Ureter (tissue), 1 donor: ENCODE data around the gene DIP2C. TPM values are rescaled to one million over a fixed set of nuclear protein-coding genes. Genes with fewer than 3 reads are reported as not detected.
"Not testable (repeated sequence)": the region's sequence is repeated elsewhere in the genome, so short reads cannot be mapped to it uniquely, and the experiment has no call there.

ENCODE experiments used
- DNase-seq: peaks from one replicate; pipeline ENCODE4 v3.0.0-alpha.2; 2020; ENCODE audit warnings: low spot score
- total RNA-seq: library from RNA; stranded (reverse); gene quantifications from one replicate; pipeline ENCODE4 v1.2.4, GENCODE V29; 2023
- donor health status: DM: yes; HTN: yes; CAD: no.

DIP2C gene
- total RNA-seq, 1 donor from 2014 or later, result 26.8 TPM

DNA sequence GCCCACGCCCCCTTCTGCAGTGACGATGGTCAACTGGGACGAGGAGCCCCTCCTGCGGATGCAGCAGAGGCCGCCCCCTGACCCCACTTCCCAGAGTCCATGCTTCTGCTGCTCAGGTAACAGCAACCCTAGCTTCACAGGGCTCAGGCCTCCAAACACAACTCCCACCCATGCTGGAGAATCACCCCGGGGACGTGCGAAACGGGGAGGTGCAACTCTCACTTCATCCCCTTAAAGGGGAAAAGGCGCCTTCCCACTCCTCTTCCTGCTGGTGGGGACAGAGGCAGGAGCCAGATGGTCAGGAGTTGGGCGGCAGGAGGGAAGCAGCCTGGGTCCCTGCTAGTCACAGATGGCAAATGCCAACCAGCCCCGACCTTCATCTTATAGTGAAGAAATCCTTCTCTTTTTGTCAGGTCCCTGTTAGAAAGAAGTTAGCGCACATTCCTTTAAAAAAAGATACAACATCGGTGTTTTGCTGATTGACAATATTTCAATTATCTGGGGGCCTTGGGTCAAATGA is 155.4 kb downstream of the DIP2C start:
- DNase-seq, result no peak

- no peak for DNase-seq
Observed at GRCh38 chr10:533611-534010, 155.9 kb downstream of the DIP2C start.

DNA sequence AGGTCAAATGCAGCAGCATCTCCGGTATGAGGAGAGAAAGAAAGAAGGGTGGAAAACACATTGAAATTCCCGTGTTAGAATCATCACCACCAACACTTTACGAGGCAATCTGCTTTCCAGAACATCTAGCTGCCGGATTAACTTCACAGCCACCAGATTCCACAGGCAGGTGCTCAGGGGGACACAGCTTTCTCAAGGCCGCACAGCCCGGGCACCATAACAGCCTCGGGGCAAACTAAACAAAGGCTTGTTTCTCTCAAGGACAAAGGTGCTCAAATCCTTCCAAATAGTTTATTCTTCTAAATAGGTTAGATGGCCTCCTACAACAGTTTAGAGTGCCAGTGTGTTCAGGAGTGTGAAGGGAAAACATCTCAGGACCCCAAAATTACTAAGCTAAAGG is 156.3 kb downstream of the DIP2C start:
- DNase-seq, result no peak

GRCh38 chr10:532331-532730 is 157.1 kb downstream of the DIP2C start:
- not testable (repeated sequence) for DNase-seq

DNA sequence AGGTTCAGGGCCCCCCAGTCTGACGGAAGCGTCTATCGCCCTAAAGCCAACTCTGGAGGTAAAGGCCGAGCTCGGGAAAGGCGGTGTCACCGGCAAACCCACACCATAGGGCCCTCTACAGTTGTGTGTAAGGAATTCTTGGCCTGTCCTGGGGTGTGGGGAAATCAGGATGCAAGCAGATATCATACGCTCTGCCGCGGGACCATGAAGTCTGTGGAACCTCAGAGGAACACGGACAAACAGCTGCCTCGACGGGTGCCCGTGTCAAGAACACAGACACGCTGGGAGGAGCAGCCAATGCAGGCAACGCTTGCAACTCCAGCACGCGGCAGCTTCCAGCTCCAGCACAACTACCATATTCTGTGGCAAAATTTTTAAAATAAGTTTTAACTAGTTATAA is 157.9 kb downstream of the DIP2C start:
- no peak for DNase-seq

- DNase-seq, result no peak
Observed at GRCh38 chr10:530717-531116, 158.8 kb downstream of the DIP2C start.

DNA sequence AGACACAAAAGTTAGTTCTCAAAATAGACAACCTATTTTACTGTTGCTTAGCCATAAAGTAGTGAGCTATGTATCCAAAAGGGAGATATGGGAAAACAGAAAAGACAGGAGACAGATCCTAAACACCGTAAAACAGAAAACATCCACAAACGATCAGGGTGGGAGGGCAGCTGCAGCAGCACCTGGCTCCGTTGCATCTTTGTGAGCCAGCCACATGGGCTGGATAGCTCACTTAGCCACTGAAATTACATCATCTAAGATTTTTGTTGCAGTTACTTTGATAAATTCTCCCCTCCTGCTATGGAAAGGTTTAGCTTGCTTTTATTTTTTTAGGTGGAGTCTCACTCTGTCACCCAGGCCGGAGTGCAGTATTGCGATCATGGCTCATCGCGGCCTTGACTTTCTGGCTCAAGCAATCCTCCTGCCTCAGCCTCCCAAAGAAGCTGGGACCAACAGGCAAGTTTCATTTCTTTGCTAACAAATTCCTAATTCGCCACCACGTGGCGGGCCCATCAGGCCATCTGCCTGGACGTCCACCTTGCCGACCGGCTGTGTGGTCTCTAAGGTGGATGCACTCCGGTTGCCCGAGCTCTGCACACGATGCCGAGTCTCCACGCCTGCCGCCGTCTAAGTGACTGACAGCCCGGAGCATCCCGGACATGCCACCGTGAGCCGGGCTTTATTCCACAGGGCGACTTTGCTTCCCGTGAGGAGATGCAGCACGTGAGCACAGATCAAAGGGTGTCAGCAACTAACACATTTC is 159.8 kb downstream of the DIP2C start:
- DNase-seq, result no peak

DNA sequence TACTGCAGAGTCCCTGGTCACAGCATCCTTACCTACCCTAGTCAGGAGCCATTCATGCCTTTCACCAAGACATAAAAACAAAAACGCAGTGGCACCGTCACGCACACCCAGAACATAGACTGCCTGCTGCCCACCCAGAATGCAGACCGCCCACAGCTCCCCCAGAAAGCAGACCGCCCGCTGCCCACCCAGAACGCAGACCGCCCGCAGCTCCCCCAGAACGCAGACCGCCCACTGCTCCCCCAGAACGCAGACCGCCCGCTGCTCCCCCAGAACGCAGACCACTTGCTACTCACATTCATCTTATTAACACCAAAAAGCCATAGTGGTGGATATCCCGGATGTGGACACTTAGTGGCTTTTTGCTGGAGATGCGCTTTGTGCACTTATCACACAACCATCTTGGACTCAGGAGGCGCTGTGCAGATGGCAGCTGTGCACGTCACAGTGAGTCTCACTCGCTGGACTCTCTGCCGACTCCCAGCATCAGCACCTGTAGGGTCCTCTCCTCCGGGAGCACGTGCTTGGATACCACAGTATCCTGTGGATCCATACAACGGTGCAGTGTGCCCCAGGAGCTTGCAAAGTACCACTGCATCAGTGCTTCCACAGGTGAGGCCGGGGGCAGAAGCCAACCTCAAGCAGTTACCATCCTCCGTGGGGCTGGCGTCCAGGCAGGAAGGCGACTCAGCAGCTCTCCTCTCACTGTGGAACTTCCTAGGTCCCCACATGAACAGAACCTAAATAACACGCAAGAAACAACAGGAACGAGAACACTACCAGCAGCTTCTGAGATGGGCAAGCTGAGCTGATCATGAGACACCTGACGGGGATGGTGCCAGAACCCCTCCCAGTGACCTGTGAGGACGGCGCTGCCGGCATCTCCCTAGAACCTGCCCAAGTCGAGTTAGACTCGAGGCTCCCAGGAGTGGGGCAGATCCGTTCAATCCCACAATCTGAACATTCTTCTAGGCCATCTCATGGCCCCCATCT is 161.0 kb downstream of the DIP2C start:
- DNase-seq, result no peak

- no peak for DNase-seq
Observed at GRCh38 chr10:527416-527815, 162.1 kb downstream of the DIP2C start.

- no peak for DNase-seq
Observed at GRCh38 chr10:526651-527312, 162.7 kb downstream of the DIP2C start.

DNA sequence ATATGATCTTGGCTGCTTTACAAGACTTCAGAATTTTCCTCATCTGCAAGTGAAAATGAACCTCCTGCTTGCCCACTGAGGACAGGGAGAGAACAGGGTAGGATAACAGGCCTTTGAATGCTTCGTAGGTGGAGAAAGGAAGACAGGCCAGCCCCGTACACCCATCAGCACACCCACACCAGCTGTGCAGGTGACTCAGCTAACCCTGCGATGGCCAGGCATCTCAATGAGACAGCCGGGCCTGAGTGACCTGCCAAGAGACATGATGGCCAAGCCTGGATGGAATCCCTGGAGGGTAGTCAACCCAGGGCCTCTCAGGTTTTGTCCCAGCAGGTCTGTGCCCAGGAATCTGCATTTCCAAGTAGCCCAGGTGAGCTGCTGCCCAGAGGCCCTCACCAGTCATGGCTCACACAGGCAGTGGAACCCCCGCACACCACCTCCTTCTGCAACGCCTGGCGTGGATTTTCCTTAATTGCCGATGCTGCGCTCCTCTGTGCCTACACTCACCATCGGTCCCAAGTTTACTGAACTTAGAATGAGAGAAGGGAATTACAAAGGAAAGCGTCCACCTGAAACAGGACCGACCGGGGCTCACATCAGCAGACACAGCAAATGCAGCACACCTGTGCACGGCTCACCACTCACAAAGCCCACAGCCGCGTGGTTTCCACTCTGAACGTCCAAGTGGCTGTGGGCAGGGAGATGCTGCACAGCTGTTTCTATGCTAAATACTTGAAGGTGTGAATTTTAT is 163.7 kb downstream of the DIP2C start:
- DNase-seq, result no peak

GRCh38 chr10:523925-524324 is 165.5 kb downstream of the DIP2C start:
- DNase-seq, result no peak

DNA sequence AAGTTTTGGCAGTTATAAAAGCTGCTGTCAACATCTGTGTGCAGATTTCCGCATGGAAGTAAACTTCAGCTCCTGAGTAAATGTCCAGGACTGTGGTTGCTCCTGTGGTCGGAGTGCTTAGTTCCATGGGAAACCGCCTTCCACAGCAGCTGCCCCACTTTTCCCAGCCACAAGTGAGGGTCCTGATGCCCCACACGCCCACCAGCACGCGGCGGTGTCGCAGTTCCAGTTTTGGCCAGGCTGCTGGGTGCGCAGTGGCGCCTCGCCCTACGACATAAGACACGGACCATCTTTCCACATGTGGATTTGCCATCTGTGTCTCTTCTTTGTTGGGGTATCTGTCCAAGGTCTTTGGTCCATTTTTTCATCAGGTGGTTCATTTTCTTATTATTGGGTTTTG is 167.1 kb downstream of the DIP2C start:
- DNase-seq, result no peak

GRCh38 chr10:521261-522250 is 167.9 kb downstream of the DIP2C start:
- DNase-seq, result no peak

- DNase-seq, result peak; percentile 70
Observed at GRCh38 chr10:520402-520787, 169.1 kb downstream of the DIP2C start.

DNA sequence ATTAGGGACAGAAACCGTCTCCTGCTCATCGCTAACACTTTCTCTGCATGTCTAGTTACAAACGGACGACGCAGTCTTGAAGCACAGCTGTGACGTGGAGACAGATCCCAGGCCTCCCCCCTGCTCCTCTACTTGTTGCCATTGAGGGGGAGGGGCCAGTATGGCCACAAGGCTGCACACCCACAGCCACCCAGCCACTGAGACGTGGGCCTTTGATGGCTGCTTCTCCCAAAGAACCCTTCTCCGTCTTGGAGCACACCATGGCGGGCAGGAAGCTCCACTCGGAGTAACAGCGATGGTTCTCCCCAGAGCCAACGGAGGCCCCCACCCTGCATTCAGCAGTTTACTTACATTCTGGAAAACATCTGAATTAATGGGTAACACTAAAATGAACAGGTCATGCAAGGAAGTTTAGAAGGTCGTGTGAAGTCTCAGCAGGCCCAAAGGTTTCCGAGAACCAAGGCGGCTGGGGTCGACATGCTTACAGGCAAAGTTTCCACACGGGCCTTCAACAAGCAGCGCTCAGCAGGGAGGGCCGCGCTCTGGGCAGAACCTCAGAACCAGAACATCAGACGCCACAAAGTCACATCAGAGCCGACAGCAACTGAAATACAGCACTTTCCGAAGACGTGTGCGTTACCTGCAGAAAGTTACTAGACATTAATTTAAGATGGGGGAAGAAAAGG is 169.6 kb downstream of the DIP2C start:
- DNase-seq, result no peak

GRCh38 chr10:519055-519715 is 170.3 kb downstream of the DIP2C start:
- DNase-seq, result no peak

GRCh38 chr10:517872-518475 is 171.5 kb downstream of the DIP2C start:
- DNase-seq, result no peak
